Measurements from ENCODE around the gene TP53TG3D. TPM values are rescaled to one million over a fixed set of nuclear protein-coding genes. Genes with fewer than 3 reads are reported as not detected.
"Not testable (repeated sequence)": the region's sequence is repeated elsewhere in the genome, so short reads cannot be mapped to it uniquely, and the experiment has no call there.

TP53TG3D gene, protein sequence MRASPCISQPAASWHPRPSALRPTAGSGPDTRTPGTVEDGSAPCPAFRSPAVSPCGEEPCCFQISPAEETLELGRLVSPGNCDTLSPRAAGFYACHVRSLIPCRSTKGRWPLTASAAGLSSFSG
- under 1 TPM; 0.53 to 0.86 TPM for total RNA-seq

DNA sequence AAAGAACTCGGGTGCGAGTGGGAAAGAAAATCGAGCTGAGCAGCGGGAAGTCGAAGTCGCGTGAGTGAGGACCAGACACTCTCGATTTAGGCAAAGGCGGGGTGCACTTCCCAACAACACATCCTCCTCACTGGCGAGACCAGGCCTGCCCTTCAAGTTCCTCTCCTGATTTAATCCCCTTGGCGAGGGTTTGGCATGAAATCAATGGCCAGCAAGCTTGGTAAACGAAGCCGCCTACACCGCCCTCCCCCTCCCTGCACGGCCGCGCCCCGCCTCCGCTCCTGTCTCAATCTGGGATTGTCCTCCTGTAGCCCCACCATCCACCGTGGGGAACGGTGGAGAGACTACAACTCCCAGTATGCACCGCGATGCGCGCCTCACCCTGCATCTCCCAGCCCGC, at the start of gene TP53TG3D:
TP53TG3D (plus strand) TSS at position 301 of the 400 bp plus-strand sequence; CDS start at position 369, 68 bp downstream.
- H3K27me3 Mint-ChIP-seq (ENCODE audit: low read depth); H3K9me3 Mint-ChIP-seq; H3K4me3 Mint-ChIP-seq; H3K4me1 Mint-ChIP-seq (ENCODE audit: low read depth); H3K27ac Mint-ChIP-seq; DNase-seq; ATAC-seq (replicated peaks in 1 of 2); H3K36me3 Mint-ChIP-seq (ENCODE audit: insufficient read depth in 2 of 2): not testable (repeated sequence)

DNA sequence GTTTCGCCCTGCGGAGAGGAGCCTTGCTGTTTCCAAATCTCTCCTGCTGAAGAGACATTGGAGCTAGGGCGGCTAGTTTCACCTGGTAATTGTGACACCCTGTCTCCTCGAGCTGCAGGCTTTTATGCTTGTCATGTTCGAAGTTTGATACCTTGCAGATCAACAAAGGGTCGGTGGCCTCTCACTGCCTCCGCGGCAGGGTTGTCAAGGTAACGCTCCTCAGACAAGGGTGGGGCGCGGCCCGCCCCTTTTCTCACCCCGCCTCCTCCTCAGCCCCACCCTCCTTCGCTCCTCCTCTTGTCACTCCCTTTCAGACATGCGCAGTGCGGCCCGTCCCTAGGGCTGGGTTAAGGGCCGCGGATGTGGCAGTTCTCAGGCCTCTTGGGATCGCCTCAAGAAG, 421 bp downstream of the TP53TG3D start:
- not testable (repeated sequence) for H3K27ac Mint-ChIP-seq; H3K4me1 Mint-ChIP-seq (ENCODE audit: low read depth); H3K27me3 Mint-ChIP-seq (ENCODE audit: low read depth); H3K36me3 Mint-ChIP-seq (ENCODE audit: insufficient read depth in 2 of 2); H3K4me3 Mint-ChIP-seq; H3K9me3 Mint-ChIP-seq; ATAC-seq (replicated peaks in 1 of 2)
- DNase-seq: peak in 1 of 2 donors; percentile 2

DNA sequence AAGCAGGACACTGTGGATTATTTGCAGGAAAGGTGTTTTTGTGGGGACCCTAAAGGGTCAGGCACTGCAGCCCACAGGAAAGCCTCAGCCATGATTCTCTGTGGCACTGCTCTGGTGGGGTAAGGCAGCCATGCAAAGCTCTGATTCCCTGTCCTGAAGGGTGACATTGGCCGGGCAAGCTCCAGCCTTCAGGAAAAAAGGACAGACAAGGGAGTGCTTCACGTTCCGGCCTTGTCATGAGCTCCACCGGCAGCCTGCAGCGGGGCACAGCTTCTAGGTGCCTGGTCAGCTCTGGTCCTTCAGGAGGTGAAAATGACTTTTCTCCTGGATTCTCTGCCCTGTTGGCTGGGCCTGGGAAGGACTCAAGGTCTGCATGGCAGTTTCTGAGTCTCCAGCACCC, 8.4 kb downstream of the TP53TG3D start:
- not testable (repeated sequence) for H3K27me3 Mint-ChIP-seq (ENCODE audit: low read depth); H3K27ac Mint-ChIP-seq; ATAC-seq (replicated peaks in 1 of 2); H3K4me1 Mint-ChIP-seq (ENCODE audit: low read depth); H3K9me3 Mint-ChIP-seq; H3K4me3 Mint-ChIP-seq; DNase-seq; H3K36me3 Mint-ChIP-seq (ENCODE audit: insufficient read depth in 2 of 2)

DNA sequence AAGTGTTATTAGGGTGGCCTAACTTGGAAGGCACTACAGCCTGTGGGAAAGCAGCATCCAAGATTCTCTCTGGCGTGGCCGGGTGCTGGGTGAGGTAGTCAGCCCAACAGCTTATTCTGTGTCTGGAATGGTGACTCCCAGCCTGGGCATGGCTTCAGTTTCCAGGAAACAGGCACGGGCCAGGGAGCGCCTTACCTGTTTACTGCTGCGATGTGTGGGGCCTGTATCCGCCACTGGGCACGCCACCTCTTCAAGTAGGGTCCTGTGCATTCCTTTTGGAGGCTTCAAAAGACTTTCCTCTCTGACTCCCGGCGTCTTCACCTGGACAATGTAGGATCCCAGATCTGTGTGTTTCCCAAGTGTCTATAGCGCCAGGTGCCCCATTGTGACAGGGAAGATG, 10.5 kb downstream of the TP53TG3D start:
- H3K4me3 Mint-ChIP-seq; H3K9me3 Mint-ChIP-seq; ATAC-seq (replicated peaks in 1 of 2); DNase-seq; H3K36me3 Mint-ChIP-seq (ENCODE audit: insufficient read depth in 2 of 2); H3K4me1 Mint-ChIP-seq (ENCODE audit: low read depth); H3K27me3 Mint-ChIP-seq (ENCODE audit: low read depth); H3K27ac Mint-ChIP-seq: not testable (repeated sequence)

DNA sequence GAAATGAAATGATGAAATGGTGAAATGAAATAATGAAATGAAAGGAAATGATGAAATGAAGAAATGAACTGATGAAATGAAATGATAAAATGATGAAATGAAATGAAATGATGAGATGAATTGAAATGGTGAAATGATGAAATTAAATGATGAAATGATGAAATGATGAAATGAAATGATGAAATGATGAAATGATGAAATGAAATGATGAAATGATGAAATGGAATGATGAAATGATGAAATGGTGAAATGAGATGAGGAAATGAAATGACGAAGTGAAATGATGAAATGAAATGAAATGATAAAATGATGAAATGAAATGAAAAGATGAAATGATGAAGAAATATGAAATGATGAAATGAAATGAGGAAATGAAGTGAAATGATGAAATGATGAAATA, 28.8 kb downstream of the TP53TG3D start:
- H3K27me3 Mint-ChIP-seq (ENCODE audit: low read depth); H3K4me1 Mint-ChIP-seq (ENCODE audit: low read depth); DNase-seq; H3K36me3 Mint-ChIP-seq (ENCODE audit: insufficient read depth in 2 of 2); ATAC-seq (replicated peaks in 1 of 2); H3K9me3 Mint-ChIP-seq; H3K4me3 Mint-ChIP-seq: not testable (repeated sequence)
- peak overlapping the region; percentile 96 for H3K27ac Mint-ChIP-seq

DNA sequence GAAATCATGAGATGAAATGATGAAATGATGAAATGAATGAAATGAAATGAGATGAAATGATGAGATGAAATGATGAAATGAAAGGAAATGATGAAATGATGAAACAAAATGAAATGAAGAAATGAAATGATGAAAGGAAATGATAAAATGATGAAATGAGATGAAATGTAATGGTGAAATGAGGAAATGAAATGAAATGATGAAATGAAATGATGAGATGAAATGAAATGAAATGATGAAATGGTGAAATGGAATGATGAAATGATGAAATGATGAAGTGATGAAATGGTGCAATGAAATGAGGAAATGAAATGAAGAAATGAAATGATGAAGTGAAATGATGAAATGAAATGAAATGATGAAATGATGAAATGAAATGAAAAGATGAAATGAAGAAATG, 29.9 kb downstream of the TP53TG3D start:
- H3K27ac Mint-ChIP-seq; H3K4me1 Mint-ChIP-seq (ENCODE audit: low read depth); DNase-seq; H3K36me3 Mint-ChIP-seq (ENCODE audit: insufficient read depth in 2 of 2); H3K27me3 Mint-ChIP-seq (ENCODE audit: low read depth); H3K9me3 Mint-ChIP-seq; H3K4me3 Mint-ChIP-seq; ATAC-seq (replicated peaks in 1 of 2): not testable (repeated sequence)

DNA sequence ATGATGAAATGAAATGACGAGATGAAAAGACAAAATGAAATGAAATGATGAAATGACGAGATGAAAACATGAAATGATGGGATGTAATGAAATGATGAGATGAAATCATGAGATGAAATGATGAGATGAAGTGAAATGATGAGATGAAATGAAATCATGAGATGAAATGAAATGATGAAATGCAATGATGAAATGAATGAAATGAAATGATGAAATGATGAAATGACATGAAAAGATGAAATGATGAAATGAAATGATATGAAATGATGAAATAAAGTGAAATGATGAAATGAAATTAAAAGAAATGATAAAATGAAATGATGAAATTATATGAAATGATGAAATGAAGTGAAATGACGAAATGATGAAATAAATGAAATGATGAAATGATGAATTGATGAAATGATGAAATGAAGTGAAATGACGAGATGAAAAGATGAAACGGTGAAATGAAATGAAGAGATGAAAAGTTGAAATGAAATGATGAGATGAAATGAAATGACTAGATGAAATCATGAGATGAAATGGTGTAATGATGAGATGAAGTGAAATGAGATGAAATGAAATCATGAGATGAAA, 30.9 kb downstream of the TP53TG3D start:
- H3K4me3 Mint-ChIP-seq; DNase-seq; H3K27ac Mint-ChIP-seq; H3K4me1 Mint-ChIP-seq (ENCODE audit: low read depth); H3K27me3 Mint-ChIP-seq (ENCODE audit: low read depth); H3K36me3 Mint-ChIP-seq (ENCODE audit: insufficient read depth in 2 of 2); ATAC-seq (replicated peaks in 1 of 2); H3K9me3 Mint-ChIP-seq: not testable (repeated sequence)

DNA sequence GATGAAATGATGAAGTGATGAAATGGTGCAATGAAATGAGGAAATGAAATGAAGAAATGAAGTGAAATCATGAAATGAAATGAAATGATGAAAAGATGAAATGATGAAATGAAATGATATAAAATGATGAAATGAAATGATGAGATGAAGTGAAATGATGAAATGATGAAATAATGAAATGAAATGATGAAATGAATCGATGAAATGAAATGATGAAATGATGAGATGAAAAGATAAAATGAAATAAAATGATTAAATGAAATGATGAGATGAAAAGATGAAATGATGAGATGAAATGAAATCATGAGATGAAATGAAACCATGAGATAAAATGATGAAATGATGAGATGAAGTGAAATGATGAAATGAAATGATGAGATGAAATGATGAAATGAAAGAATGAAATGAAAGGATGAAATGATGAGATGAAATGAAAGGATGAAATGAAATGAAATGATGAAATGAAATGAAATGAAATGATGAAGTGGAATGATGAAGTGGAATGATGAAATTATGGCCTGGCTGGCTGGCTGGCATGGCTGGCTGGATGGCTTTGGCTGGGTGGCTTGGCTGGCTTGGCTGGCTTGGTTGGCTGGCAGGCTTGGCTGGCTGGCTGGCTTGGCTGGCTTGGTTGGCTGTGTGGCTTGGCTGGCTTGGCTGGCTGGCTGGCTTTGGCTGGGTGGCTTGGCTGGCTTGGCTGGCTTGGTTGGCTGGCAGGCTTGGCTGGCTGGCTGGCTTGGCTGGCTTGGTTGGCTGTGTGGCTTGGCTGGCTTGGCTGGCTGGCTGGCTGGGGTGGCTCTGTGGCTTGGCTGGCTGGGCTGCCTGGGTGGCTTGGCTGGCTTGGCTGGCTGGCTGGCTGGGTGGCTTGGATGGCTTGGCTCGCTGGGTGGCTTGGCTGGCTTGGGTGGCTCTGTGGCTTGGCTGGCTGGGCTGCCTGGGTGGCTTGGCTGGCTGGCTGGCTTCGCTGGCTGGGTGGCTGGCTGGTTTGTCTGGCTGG, 32.0 kb downstream of the TP53TG3D start:
- not testable (repeated sequence) for H3K27ac Mint-ChIP-seq; H3K36me3 Mint-ChIP-seq (ENCODE audit: insufficient read depth in 2 of 2); H3K4me3 Mint-ChIP-seq; H3K4me1 Mint-ChIP-seq (ENCODE audit: low read depth); H3K27me3 Mint-ChIP-seq (ENCODE audit: low read depth); H3K9me3 Mint-ChIP-seq; ATAC-seq (replicated peaks in 1 of 2); DNase-seq

DNA sequence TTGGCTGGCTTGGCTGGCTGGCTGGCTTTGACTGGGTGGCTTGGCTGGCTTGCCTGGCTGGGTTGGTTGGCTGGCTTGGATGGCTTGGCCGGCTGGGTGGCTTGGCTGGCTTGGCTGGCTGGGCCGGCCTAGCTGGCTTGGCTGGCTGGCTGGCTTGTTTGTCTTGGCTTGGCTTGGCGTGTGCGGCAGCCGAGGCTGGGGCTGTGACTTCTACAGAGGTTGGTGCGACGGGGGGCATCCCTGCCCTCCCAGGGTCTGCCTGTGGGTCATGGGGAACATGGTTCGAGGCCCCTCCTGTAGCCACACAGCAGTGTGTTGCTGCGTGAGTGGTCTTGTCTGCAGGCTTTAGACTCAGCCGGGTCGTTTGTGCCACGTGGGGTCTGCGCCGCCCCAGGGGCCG, 33.1 kb downstream of the TP53TG3D start:
- not testable (repeated sequence) for H3K36me3 Mint-ChIP-seq (ENCODE audit: insufficient read depth in 2 of 2); H3K4me1 Mint-ChIP-seq (ENCODE audit: low read depth); DNase-seq; H3K27me3 Mint-ChIP-seq (ENCODE audit: low read depth); ATAC-seq (replicated peaks in 1 of 2); H3K9me3 Mint-ChIP-seq; H3K4me3 Mint-ChIP-seq; H3K27ac Mint-ChIP-seq

DNA sequence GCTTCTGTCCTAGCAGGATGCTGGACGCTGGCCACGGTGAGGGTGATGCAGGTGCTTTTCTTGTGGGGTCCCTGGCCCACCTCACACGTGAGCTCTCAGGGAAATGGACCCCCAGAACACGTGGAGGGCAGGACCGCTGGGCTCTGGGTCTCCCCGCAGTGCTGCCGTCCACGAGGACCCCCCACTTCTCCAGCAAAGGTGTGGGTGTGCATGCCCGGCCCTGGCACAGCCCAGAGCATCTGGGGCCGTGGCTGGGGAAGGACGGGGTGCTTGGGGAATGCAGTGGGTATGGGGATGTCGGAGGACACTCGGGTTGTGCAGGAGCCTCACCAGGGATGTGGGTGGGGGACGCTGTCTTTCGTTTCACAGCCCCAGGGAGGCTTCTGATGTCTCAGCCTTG, 34.7 kb downstream of the TP53TG3D start:
- DNase-seq; H3K9me3 Mint-ChIP-seq; H3K27me3 Mint-ChIP-seq (ENCODE audit: low read depth); H3K36me3 Mint-ChIP-seq (ENCODE audit: insufficient read depth in 2 of 2); H3K4me1 Mint-ChIP-seq (ENCODE audit: low read depth); H3K27ac Mint-ChIP-seq; ATAC-seq (replicated peaks in 1 of 2); H3K4me3 Mint-ChIP-seq: not testable (repeated sequence)

DNA sequence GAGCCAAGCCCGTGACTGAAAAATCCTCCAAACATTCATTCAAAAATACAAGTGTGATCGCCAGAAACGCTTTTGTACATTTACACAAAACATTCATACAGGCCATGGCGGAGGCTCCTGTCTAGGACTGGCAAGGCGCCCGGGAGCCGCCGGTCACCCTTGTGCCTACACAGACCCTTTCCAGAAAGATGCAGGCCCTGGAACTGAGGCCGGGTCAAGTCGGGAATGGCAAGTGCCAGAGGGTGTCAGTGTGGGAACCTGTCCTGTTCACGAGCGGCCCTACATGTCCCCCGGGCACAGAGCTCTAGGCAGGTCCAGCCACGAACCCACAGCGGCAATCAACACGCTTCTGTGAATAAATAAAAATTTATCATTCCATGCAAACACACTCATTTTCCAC, 36.1 kb downstream of the TP53TG3D start:
- ATAC-seq (replicated peaks in 1 of 2); DNase-seq; H3K9me3 Mint-ChIP-seq; H3K27ac Mint-ChIP-seq; H3K4me1 Mint-ChIP-seq (ENCODE audit: low read depth); H3K27me3 Mint-ChIP-seq (ENCODE audit: low read depth); H3K36me3 Mint-ChIP-seq (ENCODE audit: insufficient read depth in 2 of 2); H3K4me3 Mint-ChIP-seq: not testable (repeated sequence)

DNA sequence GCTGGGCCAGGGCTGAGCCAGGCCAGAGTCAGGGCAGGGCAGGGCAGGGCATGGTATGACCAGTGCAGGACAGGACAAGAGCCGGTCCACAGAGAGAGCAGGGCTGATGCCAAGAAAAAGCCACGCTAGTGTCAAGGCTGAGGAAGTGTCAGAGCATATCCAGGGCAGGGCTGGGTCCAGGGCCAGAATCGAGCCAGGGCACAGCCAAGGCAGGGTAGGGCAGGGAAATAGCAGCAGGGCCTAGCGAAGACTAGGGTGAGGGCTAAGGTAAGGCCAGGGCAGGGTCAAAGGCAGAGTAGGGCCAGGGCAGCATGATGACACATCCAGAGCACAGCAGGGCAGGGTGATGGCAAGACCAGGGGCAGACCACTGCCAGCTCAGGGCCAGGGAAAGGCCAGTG, 49.7 kb downstream of the TP53TG3D start:
- H3K36me3 Mint-ChIP-seq (ENCODE audit: insufficient read depth in 2 of 2); DNase-seq; H3K4me1 Mint-ChIP-seq (ENCODE audit: low read depth); ATAC-seq (replicated peaks in 1 of 2); H3K4me3 Mint-ChIP-seq; H3K27ac Mint-ChIP-seq; H3K27me3 Mint-ChIP-seq (ENCODE audit: low read depth); H3K9me3 Mint-ChIP-seq: not testable (repeated sequence)
